ENCODE results near the gene CYP8B1. TPM values are rescaled to one million over a fixed set of nuclear protein-coding genes. Genes with fewer than 3 reads are reported as not detected.

CYP8B1 gene
- total and polyA plus RNA-seq, 2 of the 13 experiments (the other 11 are each of a cell fraction or from before 2014, with no cell fraction given): 0.58 to 2.0 TPM

- TF ChIP-seq SOX13 (IDR thresholded peaks at IDR 0.05) (no peak), SOX13 (CRISPR knock-in tag; conservative IDR thresholded peaks at IDR 0.05 in 1 of 2, IDR thresholded peaks at IDR 0.05 in 1 of 2) (peak in 1 of 2 experiments; percentile 39; a peak in 1 of 4 replicates), NR2F1 (CRISPR knock-in tag; IDR thresholded peaks at IDR 0.05) (peak; percentile 22 to 38; a peak in 2 of 4 replicates), NCOA2 (CRISPR knock-in tag; IDR thresholded peaks at IDR 0.05) (peak; percentile 77), ZNF563 (CRISPR knock-in tag; IDR thresholded peaks at IDR 0.05) (no peak), DNMT3B (CRISPR knock-in tag; conservative IDR thresholded peaks at IDR 0.05) (no peak), MAFG (CRISPR knock-in tag; IDR thresholded peaks at IDR 0.05) (no peak), DR1 (CRISPR knock-in tag; IDR thresholded peaks at IDR 0.05) (no peak), RFX3 (CRISPR knock-in tag; IDR thresholded peaks at IDR 0.05) (no peak), CBX1 (IDR thresholded peaks at IDR 0.05; ENCODE audit: low read depth) (no peak), PAXIP1 (CRISPR knock-in tag; conservative IDR thresholded peaks at IDR 0.05) (peak; percentile 68), ZNF335 (CRISPR knock-in tag; IDR thresholded peaks at IDR 0.05) (no peak)
- TF ChIP-seq, protein P1, sequence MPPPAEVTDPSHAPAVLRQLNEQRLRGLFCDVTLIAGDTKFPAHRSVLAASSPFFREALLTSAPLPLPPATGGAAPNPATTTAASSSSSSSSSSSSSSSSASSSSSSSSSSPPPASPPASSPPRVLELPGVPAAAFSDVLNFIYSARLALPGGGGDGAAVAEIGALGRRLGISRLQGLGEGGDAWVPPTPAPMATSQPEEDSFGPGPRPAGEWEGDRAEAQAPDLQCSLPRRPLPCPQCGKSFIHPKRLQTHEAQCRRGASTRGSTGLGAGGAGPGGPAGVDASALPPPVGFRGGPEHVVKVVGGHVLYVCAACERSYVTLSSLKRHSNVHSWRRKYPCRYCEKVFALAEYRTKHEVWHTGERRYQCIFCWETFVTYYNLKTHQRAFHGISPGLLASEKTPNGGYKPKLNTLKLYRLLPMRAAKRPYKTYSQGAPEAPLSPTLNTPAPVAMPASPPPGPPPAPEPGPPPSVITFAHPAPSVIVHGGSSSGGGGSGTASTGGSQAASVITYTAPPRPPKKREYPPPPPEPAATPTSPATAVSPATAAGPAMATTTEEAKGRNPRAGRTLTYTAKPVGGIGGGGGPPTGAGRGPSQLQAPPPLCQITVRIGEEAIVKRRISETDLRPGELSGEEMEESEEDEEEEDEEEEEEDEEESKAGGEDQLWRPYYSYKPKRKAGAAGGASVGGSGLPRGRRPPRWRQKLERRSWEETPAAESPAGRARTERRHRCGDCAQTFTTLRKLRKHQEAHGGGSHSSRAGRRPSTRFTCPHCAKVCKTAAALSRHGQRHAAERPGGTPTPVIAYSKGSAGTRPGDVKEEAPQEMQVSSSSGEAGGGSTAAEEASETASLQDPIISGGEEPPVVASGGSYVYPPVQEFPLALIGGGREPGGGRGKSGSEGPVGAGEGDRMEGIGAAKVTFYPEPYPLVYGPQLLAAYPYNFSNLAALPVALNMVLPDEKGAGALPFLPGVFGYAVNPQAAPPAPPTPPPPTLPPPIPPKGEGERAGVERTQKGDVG (CRISPR knock-in tag; IDR thresholded peaks at IDR 0.05; ENCODE audit: borderline replicate concordance): no peak
- TF ChIP-seq, protein P2, sequence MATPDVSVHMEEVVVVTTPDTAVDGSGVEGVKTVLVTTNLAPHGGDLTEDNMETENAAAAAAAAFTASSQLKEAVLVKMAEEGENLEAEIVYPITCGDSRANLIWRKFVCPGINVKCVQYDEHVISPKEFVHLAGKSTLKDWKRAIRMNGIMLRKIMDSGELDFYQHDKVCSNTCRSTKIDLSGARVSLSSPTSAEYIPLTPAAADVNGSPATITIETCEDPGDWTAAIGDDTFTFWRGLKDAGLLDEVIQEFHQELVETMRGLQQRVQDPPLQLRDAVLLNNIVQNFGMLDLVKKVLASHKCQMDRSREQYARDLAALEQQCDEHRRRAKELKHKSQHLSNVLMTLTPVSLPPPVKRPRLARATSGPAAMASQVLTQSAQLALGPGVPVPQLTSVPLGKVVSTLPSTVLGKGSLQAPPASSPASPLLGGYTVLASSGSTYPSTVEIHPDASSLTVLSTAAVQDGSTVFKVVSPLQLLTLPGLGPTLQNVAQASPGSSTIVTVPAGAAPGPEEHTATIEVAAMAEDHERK (CRISPR knock-in tag; IDR thresholded peaks at IDR 0.05; ENCODE audit: low read depth): no peak
These were observed 45.8 kb downstream of the CYP8B1 start (continued) for GRCh38 chr3:42829628-42830436.

Measured in HepG2 (cell line).